Spleen (tissue), 11 donors: ENCODE results near the gene CAMK1D. TPM values are rescaled to one million over a fixed set of nuclear protein-coding genes. Genes with fewer than 3 reads are reported as not detected.
"Not testable (repeated sequence)": the region's sequence is repeated elsewhere in the genome, so short reads cannot be mapped to it uniquely, and the experiment has no call there.

Experiments used
- DNase-seq: peaks from one replicate; pipeline ENCODE4 v3.0.0-alpha.2; 2020
- H3K27ac ChIP-seq, 8 donors: fragments of 200-600 bp; sonication (generic) in 7 of 8; 1 replicate in 4 of 8; 2 replicates in 4 of 8; pipeline versions ENCODE4 v1.5.0 to v1.8.0; 2016 to 2021; ENCODE audit warnings: inconsistent platforms in 4 of 8, mild to moderate bottlenecking in 4 of 8, moderate library complexity in 1 of 8
- H3K27me3 ChIP-seq, 7 donors: fragments of 200-600 bp; sonication (generic) in 6 of 7; replicated peaks in 1 of 7; 1 replicate in 4 of 7; 2 replicates in 3 of 7; pipeline versions ENCODE4 v1.5.0 to v1.8.0; 2016 to 2021; ENCODE audit warnings: inconsistent platforms in 3 of 7, mild to moderate bottlenecking in 1 of 7
- H3K36me3 ChIP-seq, 6 donors: fragments of 200-600 bp; sonication (generic) in 5 of 6; 1 replicate in 4 of 6; 2 replicates in 2 of 6; pipeline versions ENCODE4 v1.5.0 to v1.8.0; 2016 to 2021; ENCODE audit warnings: inconsistent platforms in 2 of 6
- H3K4me1 ChIP-seq, 6 donors: fragments of 200-600 bp; sonication (generic) in 5 of 6; 1 replicate in 3 of 6; 2 replicates in 3 of 6; pipeline versions ENCODE4 v1.5.0 to v1.8.0; 2016 to 2021; ENCODE audit warnings: inconsistent platforms in 3 of 6
- H3K4me3 ChIP-seq, 8 donors: fragments of 200-600 bp; sonication (generic) in 7 of 8; 1 replicate in 4 of 8; 2 replicates in 4 of 8; pipeline versions ENCODE4 v1.5.0 to v1.8.0; 2016 to 2021; ENCODE audit warnings: inconsistent platforms in 4 of 8, mild to moderate bottlenecking in 4 of 8, moderate library complexity in 2 of 8
- H3K9me3 ChIP-seq, 8 donors: fragments of 200-600 bp; sonication (generic) in 7 of 8; 1 replicate in 4 of 8; 2 replicates in 4 of 8; pipeline versions ENCODE4 v1.5.0 to v1.8.0; 2016 to 2021; ENCODE audit warnings: inconsistent platforms in 4 of 8
- CTCF ChIP-seq, 11 experiments: fragments of 200-600 bp in 7 of 11; fragments of 450-650 bp in 4 of 11; sonication (generic) in 4 of 11; IDR thresholded peaks in 8 of 11; conservative IDR thresholded peaks in 3 of 11; 1 replicate in 7 of 11; 2 replicates in 4 of 11; pipeline versions ENCODE4 v1.4.0 to v1.8.0; 2016 to 2021; ENCODE audit warnings: antibody characterized with exemption in 11 of 11, inconsistent platforms in 4 of 11, mild to moderate bottlenecking in 1 of 11
- POLR2A ChIP-seq, 3 donors: fragments of 450-650 bp; IDR thresholded peaks; one replicate each; pipeline ENCODE4 v1.5.1; 2017; ENCODE audit warnings: antibody characterized with exemption in 3 of 3, mild to moderate bottlenecking in 1 of 3
- POLR2AphosphoS5 ChIP-seq, 3 donors: sonication (generic); formaldehyde crosslinking; IDR thresholded peaks; one replicate each; pipeline ENCODE4 v1.5.1; 2017; ENCODE audit warnings: antibody characterized with exemption in 3 of 3
- WGBS, 5 donors: extraction: QIAGEN DNeasy Blood & Tissue Kit in 3 of 5; methylation state at CpG; one replicate each; pipeline versions ENCODE4 v1.1.5 to v1.1.7; 2013 to 2018; 5-methylcytosine and 5-hydroxymethylcytosine counted together
- intact Hi-C: fragments of 100-400 bp; cut with DNase I; formaldehyde crosslinking; loops from one replicate; pipeline ENCODE4 v1.15.0; 2023; ENCODE audit warnings: low total_unique reads
- polyA plus RNA-seq, 3 donors: library from polyadenylated mRNA; stranded (reverse); fragments of 200-250 nt; gene quantifications; one replicate each; pipeline ENCODE4 v1.2.1, GENCODE V29; 2013
- total RNA-seq, 7 donors: library from RNA; depleted of rRNA in 3 of 7; stranded (reverse); fragments of >200 nt in 3 of 7; fragmentation: NEBNext Ultra II Directional in 4 of 7; extraction: Animal tissue kit (Norgen Biotek cat#: 25700) in 4 of 7; gene quantifications; one replicate each; pipeline versions ENCODE4 v1.1.0 to v1.2.1, GENCODE V29; 2016 to 2021
- donor health status: healthy with polysubstance abuse.
- donor health status: DM: no; HTN: no; CAD: no; lungs with moderate emphysema.
- donor health status: DM: no; HTN: no; CAD: no.
- donor health status: Bipolar disorder and iron deficiency.
- donor health status: healthy.
- donor health status: DM: no; HTN: no; CAD: no.
- donor health status: DM: yes; HTN: yes; CAD: no.

The CAMK1D gene
- total and polyA plus RNA-seq, 10 donors, result 6.8 to 34.5 (median 20.0) TPM

- no peaks in the 10 kb centered on the region for H3K27me3 ChIP-seq
- no peak overlapping the region for H3K4me3 ChIP-seq
- peaks cover 3 to 38% (median 22%) of the 10 kb centered on the region in 6 donors for H3K4me1 ChIP-seq
- no peak overlapping the region for H3K27ac ChIP-seq
- DNase-seq, result no peak
- intact Hi-C loops, result loop anchor here (5.0 kb wide), 1 partner anchor 450 kb away; no protein-coding TSS in a partner anchor
- 85 to 92% (median 88%) methylated on average over 11 of the region's 11 CpGs for WGBS, 5 donors
- TF ChIP-seq CTCF (IDR thresholded peaks at IDR 0.05 in 8 of 11, conservative IDR thresholded peaks at IDR 0.05 in 3 of 11), result no peak
- no peak for TF ChIP-seq POLR2AphosphoS5 (IDR thresholded peaks at IDR 0.05)
- no peak for TF ChIP-seq POLR2A (IDR thresholded peaks at IDR 0.05)
- H3K36me3 ChIP-seq, result no peaks in the 10 kb centered on the region
- no peaks in the 10 kb centered on the region for H3K9me3 ChIP-seq
Observed at GRCh38 chr10:12712293-12712983, 363.1 kb downstream of the CAMK1D start.

GRCh38 chr10:12712984-12713316, 363.6 kb downstream of the CAMK1D start:
- not testable (repeated sequence) for H3K9me3 ChIP-seq
- intact Hi-C loops, result loop anchor here (5.0 kb wide), 1 partner anchor 451 kb away; no protein-coding TSS in a partner anchor
- WGBS, 5 donors, result 92 to 95% (median 94%) methylated on average over 6 of the region's 6 CpGs

GRCh38 chr10:12716042-12716441, 366.7 kb downstream of the CAMK1D start:
- H3K27me3 ChIP-seq, result no peaks in the 10 kb centered on the region
- no peaks in the 10 kb centered on the region for H3K9me3 ChIP-seq
- 83 to 93% (median 88%) methylated on average over 9 of the region's 9 CpGs for WGBS, 5 donors
- no peak overlapping the region for H3K4me3 ChIP-seq
- peaks cover 0 to 10% (median 0%) of the 10 kb centered on the region in 6 donors for H3K36me3 ChIP-seq
- no peak for TF ChIP-seq POLR2AphosphoS5 (IDR thresholded peaks at IDR 0.05)
- no peak for TF ChIP-seq POLR2A (IDR thresholded peaks at IDR 0.05)
- no peak for TF ChIP-seq CTCF (IDR thresholded peaks at IDR 0.05 in 8 of 11, conservative IDR thresholded peaks at IDR 0.05 in 3 of 11)
- no peak overlapping the region for H3K27ac ChIP-seq
- intact Hi-C loops, result no loop called here
- DNase-seq, result no peak
- peaks cover 0 to 18% (median 4%) of the 10 kb centered on the region in 6 donors for H3K4me1 ChIP-seq

More at GRCh38 chr10:12712984-12713316, 363.6 kb downstream of the CAMK1D start:
- not testable (repeated sequence) for H3K27ac ChIP-seq, DNase-seq, H3K36me3 ChIP-seq, H3K4me3 ChIP-seq, H3K27me3 ChIP-seq
- H3K4me1 ChIP-seq, result peaks cover 3 to 33% (median 17%) of the 10 kb centered on the region in 6 donors

GRCh38 chr10:12717981-12718707, 368.8 kb downstream of the CAMK1D start:
- TF ChIP-seq CTCF (IDR thresholded peaks at IDR 0.05 in 8 of 11, conservative IDR thresholded peaks at IDR 0.05 in 3 of 11) (peak in 1 of 11 experiments; percentile 13), POLR2A (IDR thresholded peaks at IDR 0.05) (no peak)
- Histone ChIP-seq H3K9me3 (no peaks in the 10 kb centered on the region), H3K36me3 (peaks cover 0 to 10% (median 0%) of the 10 kb centered on the region in 6 donors), H3K4me1 (peaks cover 0 to 15% (median 0%) of the 10 kb centered on the region in 6 donors), H3K27ac (no peak overlapping the region), H3K4me3 (no peak overlapping the region), H3K27me3 (no peaks in the 10 kb centered on the region)
- WGBS, 5 donors, result 85 to 96% (median 89%) methylated on average over 12 of the region's 12 CpGs
- DNase-seq, result no peak
- intact Hi-C loops, result no loop called here
